HG03135 (cell line): Measurements from ENCODE around the gene TMED6.
A peak's percentile ranks its signal among the peaks of the same experiment; 100 is the strongest.

ENCODE experiments used
- ATAC-seq: cut with Tn5 transposase; IDR thresholded peaks from one replicate; pipeline ENCODE4 v1.9.1; 2021; ENCODE audit warnings: mild to moderate bottlenecking, moderate library complexity; ENCODE audit not compliant: unreplicated experiment

TMED6 gene

GRCh38 chr16:69324585-69325253 lies 26.9 kb downstream of the TMED6 start:
- ATAC-seq: no peak

GRCh38 chr16:69324013-69324531 lies 27.5 kb downstream of the TMED6 start:
- ATAC-seq: no peak

GRCh38 chr16:69323415-69323814 lies 28.2 kb downstream of the TMED6 start:
- ATAC-seq: no peak

- ATAC-seq: no peak
Observed at GRCh38 chr16:69322343-69322742, 29.2 kb downstream of the TMED6 start.

- ATAC-seq: no peak
Observed at GRCh38 chr16:69321080-69321479, 30.5 kb downstream of the TMED6 start.

GRCh38 chr16:69320740-69321073 lies 30.9 kb downstream of the TMED6 start:
- no peak for ATAC-seq

GRCh38 chr16:69319826-69320739 lies 31.5 kb downstream of the TMED6 start:
- ATAC-seq: no peak

GRCh38 chr16:69319381-69319780 lies 32.2 kb downstream of the TMED6 start:
- no peak for ATAC-seq

- ATAC-seq: no peak
Observed at GRCh38 chr16:69318911-69319289, 32.7 kb downstream of the TMED6 start.

- no peak for ATAC-seq
Observed at GRCh38 chr16:69318177-69318910, 33.2 kb downstream of the TMED6 start.

GRCh38 chr16:69316595-69317034 lies 35.0 kb downstream of the TMED6 start:
- no peak for ATAC-seq

GRCh38 chr16:69315486-69316311 lies 35.9 kb downstream of the TMED6 start:
- no peak for ATAC-seq

GRCh38 chr16:69314534-69314933 lies 37.1 kb downstream of the TMED6 start:
- ATAC-seq: no peak

- ATAC-seq: no peak
Observed at GRCh38 chr16:69313469-69313868, 38.1 kb downstream of the TMED6 start.

GRCh38 chr16:69311533-69312387 lies 39.8 kb downstream of the TMED6 start:
- ATAC-seq: peak; percentile 49

- peak; percentile 92 for ATAC-seq
Observed at GRCh38 chr16:69310653-69311532, 40.7 kb downstream of the TMED6 start, which contains the start of gene VPS4A. VPS4A (plus strand) TSS chr16:69311350; CDS start chr16:69311512, 162 bp downstream.

GRCh38 chr16:69309316-69309715 lies 42.3 kb downstream of the TMED6 start:
- ATAC-seq: no peak

- ATAC-seq: no peak
Observed at GRCh38 chr16:69307856-69308255, 43.7 kb downstream of the TMED6 start.
